Osteoblast (primary cell): ENCODE measurements around the gene CSF2. TPM values are rescaled to one million over a fixed set of nuclear protein-coding genes. Genes with fewer than 3 reads are reported as not detected.
A peak's percentile ranks its signal among the peaks of the same experiment; 100 is the strongest.
"Not testable (repeated sequence)": the region's sequence is repeated elsewhere in the genome, so short reads cannot be mapped to it uniquely, and the experiment has no call there.

ENCODE experiments used
- DNase-seq: peaks from one replicate; pipeline ENCODE4 v3.0.0; 2011; ENCODE audit warnings: low spot score, mixed read lengths; ENCODE audit not compliant: insufficient read length; ENCODE audit errors: missing footprints
- H2AFZ ChIP-seq: 2 replicates; pipeline ENCODE4 v1.6.0; 2011; ENCODE audit warnings: mild to moderate bottlenecking, low read length
- H3K27ac ChIP-seq: 2 replicates; pipeline ENCODE4 v1.5.1; 2011; ENCODE audit warnings: mild to moderate bottlenecking, low read depth, low read length, moderate library complexity
- H3K27me3 ChIP-seq: 2 replicates; pipeline ENCODE4 v1.6.0; 2012; ENCODE audit warnings: mild to moderate bottlenecking, control low read depth, inconsistent platforms, low read length, moderate library complexity; ENCODE audit not compliant: insufficient read depth
- H3K36me3 ChIP-seq: 2 replicates; pipeline ENCODE4 v1.5.1; 2011; ENCODE audit warnings: mild to moderate bottlenecking, low read length, control low read depth, moderate library complexity; ENCODE audit not compliant: insufficient read depth
- H3K4me1 ChIP-seq: 2 replicates; pipeline ENCODE4 v1.5.1; 2011; ENCODE audit warnings: mild to moderate bottlenecking, low read length, control low read depth, moderate library complexity; ENCODE audit not compliant: insufficient read depth
- H3K4me2 ChIP-seq: 2 replicates; pipeline ENCODE4 v1.6.0; 2011; ENCODE audit warnings: mild to moderate bottlenecking, low read length; ENCODE audit not compliant: insufficient read depth
- H3K4me3 ChIP-seq: fragments of 200-600 bp; sonication (generic); 3 replicates; pipeline ENCODE4 v1.5.1; 2012; ENCODE audit warnings: mild to moderate bottlenecking, low read length, inconsistent platforms; ENCODE audit not compliant: insufficient read depth
- H3K79me2 ChIP-seq: 2 replicates; pipeline ENCODE4 v1.6.0; 2012; ENCODE audit warnings: mild to moderate bottlenecking, low read length, control low read depth, inconsistent platforms; ENCODE audit not compliant: insufficient read depth
- H3K9me3 ChIP-seq: 2 replicates; pipeline ENCODE4 v1.5.1; 2011; ENCODE audit warnings: low read depth, low read length, control low read depth
- H4K20me1 ChIP-seq: 2 replicates; pipeline ENCODE4 v1.6.0; 2012; ENCODE audit warnings: mild to moderate bottlenecking, low read length, control low read depth; ENCODE audit not compliant: insufficient read depth
- CTCF ChIP-seq: IDR thresholded peaks from 2 replicates; pipeline ENCODE4 v1.5.1; 2011; ENCODE audit warnings: mild to moderate bottlenecking, low read depth, low read length, moderate library complexity; ENCODE audit errors: extremely low read depth
- total RNA-seq: library from RNA; depleted of rRNA; stranded (reverse); fragments of >200 nt; gene quantifications from 2 replicates; pipeline ENCODE4 v1.2.3, GENCODE V29; 2012

CSF2 gene
- total RNA-seq, 1 donor: not detected

DNA sequence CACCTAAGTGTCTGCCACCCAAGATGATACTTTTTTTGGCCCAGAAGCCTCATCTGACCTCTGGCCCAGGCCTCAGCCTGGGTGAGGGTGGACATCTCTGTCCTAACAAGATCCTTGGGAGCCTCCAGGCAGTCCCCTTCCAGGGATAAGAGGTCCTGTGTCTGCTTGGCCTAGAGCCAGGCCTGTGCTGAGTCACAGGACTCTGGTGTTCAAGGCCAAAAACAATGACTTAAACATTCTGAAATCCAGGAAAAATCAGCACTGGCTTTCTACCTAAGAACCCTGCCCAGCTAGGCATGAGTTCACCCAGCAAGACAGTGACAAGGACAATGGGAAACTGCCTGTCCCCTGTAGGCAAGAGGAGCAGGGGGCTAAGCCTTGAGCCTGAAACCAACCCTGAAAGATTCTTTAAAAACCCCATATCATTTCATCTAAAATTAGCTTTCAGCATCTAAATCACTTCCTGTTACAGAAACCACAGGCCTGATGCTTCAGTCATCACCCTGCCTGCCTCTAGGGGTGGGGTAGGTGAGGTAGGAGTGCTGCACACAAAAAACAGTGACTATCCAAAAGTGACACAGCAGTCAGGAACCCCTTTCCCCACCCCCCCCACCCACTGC, 29.9 kb downstream of the CSF2 start:
- no peak for TF ChIP-seq CTCF
- Histone ChIP-seq H2AFZ (peak overlapping the region; percentile 58), H3K4me3 (no peak overlapping the region)

GRCh38 chr5:132103969-132104391, 30.4 kb downstream of the CSF2 start:
- H3K79me2 ChIP-seq: no peaks in the 10 kb centered on the region
- H3K4me2 ChIP-seq: peak overlapping the region; percentile 14

More for the DNA sequence above, 29.9 kb downstream of the CSF2 start:
- Histone ChIP-seq H3K36me3 (no peaks in the 10 kb centered on the region), H3K79me2 (no peaks in the 10 kb centered on the region), H3K27ac (peak overlapping the region; percentile 92), H3K27me3 (no peaks in the 10 kb centered on the region), H3K9me3 (no peaks in the 10 kb centered on the region), H4K20me1 (no peaks in the 10 kb centered on the region), H3K4me2 (peak overlapping the region; percentile 54), H3K4me1 (peaks cover 36% of the 10 kb centered on the region)
- peak; percentile 96 for DNase-seq

DNA sequence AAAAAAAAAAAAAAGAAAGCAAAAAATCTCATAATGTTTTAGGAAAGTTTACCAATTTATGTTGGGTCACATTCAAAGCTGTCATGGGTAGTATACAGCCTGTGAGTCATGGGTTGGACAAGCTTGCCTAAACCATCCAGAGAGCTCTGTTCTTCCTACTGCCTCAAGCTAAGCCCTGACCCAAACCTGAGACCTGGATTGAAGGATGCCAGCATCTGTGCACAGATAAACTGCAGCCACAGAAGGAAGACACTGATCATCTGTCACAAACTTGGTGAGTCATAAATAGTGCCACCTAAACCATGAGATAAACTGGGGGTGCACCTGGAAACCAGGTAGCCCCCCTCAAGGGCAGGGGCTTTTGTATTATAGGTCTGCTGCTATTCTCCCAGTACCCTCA, 31.0 kb downstream of the CSF2 start:
- no peak overlapping the region for H3K4me2 ChIP-seq
- no peaks in the 10 kb centered on the region for H3K27me3 ChIP-seq
- no peak overlapping the region for H3K4me3 ChIP-seq
- no peaks in the 10 kb centered on the region for H3K36me3 ChIP-seq
- DNase-seq: peak; percentile 13
- no peaks in the 10 kb centered on the region for H4K20me1 ChIP-seq
- TF ChIP-seq CTCF: no peak
- H3K27ac ChIP-seq: peak overlapping the region; percentile 92
- H3K4me1 ChIP-seq: peaks cover 24% of the 10 kb centered on the region
- no peaks in the 10 kb centered on the region for H3K79me2 ChIP-seq
- H3K9me3 ChIP-seq: no peaks in the 10 kb centered on the region
- H2AFZ ChIP-seq: no peak overlapping the region

More at GRCh38 chr5:132103969-132104391, 30.4 kb downstream of the CSF2 start:
- DNase-seq: no peak
- no peaks in the 10 kb centered on the region for H3K27me3 ChIP-seq
- no peak for TF ChIP-seq CTCF
- H3K4me3 ChIP-seq: no peak overlapping the region
- peak overlapping the region; percentile 92 for H3K27ac ChIP-seq
- peaks cover 30% of the 10 kb centered on the region for H3K4me1 ChIP-seq
- H4K20me1 ChIP-seq: no peaks in the 10 kb centered on the region
- no peaks in the 10 kb centered on the region for H3K36me3 ChIP-seq
- no peak overlapping the region for H2AFZ ChIP-seq
- no peaks in the 10 kb centered on the region for H3K9me3 ChIP-seq

DNA sequence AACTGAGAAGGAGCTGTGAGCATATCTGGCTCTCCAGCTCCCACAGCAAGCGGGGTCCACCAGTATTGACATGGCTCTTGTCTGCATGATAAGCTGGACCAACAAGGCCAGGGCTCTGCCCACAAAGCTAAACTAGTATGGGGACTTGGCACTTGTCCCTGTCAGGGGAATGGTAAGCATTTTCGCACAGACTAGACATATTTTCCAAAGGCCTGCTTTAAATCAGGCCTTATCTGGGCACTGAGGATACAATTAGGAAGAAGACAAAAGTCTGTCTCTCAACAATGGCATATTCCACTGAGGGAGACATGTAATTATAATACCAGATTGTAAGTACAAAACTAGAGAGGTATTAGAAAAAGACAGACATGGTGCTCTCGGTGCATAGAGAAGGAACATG, 32.1 kb downstream of the CSF2 start:
- no peak overlapping the region for H3K4me3 ChIP-seq
- no peak overlapping the region for H2AFZ ChIP-seq
- no peaks in the 10 kb centered on the region for H4K20me1 ChIP-seq
- no peak overlapping the region for H3K27ac ChIP-seq
- no peaks in the 10 kb centered on the region for H3K36me3 ChIP-seq
- DNase-seq: no peak
- no peaks in the 10 kb centered on the region for H3K79me2 ChIP-seq
- no peaks in the 10 kb centered on the region for H3K9me3 ChIP-seq
- H3K4me2 ChIP-seq: no peak overlapping the region
- TF ChIP-seq CTCF: no peak
- H3K27me3 ChIP-seq: no peaks in the 10 kb centered on the region
- H3K4me1 ChIP-seq: peaks cover 23% of the 10 kb centered on the region

GRCh38 chr5:132108495-132108894, 34.9 kb downstream of the CSF2 start:
- H3K79me2 ChIP-seq, DNase-seq, H2AFZ ChIP-seq, H3K9me3 ChIP-seq, H3K27me3 ChIP-seq, H4K20me1 ChIP-seq, H3K36me3 ChIP-seq, H3K27ac ChIP-seq, H3K4me3 ChIP-seq, H3K4me2 ChIP-seq: not testable (repeated sequence)
- peaks cover 13% of the 10 kb centered on the region for H3K4me1 ChIP-seq

DNA sequence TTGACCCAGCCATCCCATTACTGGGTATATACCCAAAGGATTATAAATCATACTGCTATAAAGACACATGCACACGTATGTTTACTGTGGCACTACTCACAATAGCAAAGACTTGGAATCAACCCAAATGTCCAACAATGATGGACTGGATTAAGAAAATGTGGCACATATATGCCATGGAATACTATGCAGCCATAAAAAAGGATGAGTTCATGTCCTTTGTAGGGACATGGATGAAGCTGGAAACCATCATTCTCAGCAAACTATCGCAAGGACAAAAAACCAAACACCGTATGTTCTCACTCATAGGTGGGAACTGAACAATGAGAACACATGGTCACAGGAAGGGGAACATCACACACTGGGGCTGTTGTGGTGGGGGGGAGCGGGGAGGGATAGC, 35.4 kb downstream of the CSF2 start:
- H3K27ac ChIP-seq, H3K27me3 ChIP-seq, H3K4me1 ChIP-seq, H3K4me2 ChIP-seq, DNase-seq, H3K36me3 ChIP-seq, H2AFZ ChIP-seq, H4K20me1 ChIP-seq, H3K4me3 ChIP-seq, H3K79me2 ChIP-seq, H3K9me3 ChIP-seq: not testable (repeated sequence)
